ENCODE data around the gene LEF1.

GRCh38 chr4:108141213-108141950 is 27.4 kb downstream of the LEF1 start:
- no peak for TF ChIP-seq CTCF (IDR thresholded peaks at IDR 0.05)
- no peak for TF ChIP-seq POLR2A (IDR thresholded peaks at IDR 0.05)

All from heart left ventricle (tissue), 13 donors.